Measurements from ENCODE around the gene DCXR.

DNA sequence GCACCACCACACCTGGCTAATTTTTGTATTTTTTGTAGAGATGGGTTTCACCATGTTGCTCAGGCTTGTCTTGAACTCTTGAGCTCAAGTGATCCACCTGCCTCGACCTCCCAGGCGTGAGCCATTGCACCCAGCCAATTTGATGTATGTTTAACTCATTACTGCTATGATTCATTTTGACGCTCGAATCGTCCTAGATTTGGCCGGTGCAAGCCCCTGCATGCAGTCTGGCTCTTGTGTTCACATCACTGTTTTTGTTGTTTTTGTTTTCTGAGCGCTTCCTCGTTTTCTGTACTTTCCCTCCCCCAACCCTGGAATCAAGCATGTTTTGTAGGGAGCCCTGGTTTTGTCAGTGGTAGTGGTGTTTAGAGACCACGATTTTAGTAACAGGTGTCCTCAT lies 35.9 kb upstream of the DCXR start:
- TF ChIP-seq, protein P1, sequence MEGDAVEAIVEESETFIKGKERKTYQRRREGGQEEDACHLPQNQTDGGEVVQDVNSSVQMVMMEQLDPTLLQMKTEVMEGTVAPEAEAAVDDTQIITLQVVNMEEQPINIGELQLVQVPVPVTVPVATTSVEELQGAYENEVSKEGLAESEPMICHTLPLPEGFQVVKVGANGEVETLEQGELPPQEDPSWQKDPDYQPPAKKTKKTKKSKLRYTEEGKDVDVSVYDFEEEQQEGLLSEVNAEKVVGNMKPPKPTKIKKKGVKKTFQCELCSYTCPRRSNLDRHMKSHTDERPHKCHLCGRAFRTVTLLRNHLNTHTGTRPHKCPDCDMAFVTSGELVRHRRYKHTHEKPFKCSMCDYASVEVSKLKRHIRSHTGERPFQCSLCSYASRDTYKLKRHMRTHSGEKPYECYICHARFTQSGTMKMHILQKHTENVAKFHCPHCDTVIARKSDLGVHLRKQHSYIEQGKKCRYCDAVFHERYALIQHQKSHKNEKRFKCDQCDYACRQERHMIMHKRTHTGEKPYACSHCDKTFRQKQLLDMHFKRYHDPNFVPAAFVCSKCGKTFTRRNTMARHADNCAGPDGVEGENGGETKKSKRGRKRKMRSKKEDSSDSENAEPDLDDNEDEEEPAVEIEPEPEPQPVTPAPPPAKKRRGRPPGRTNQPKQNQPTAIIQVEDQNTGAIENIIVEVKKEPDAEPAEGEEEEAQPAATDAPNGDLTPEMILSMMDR (IDR thresholded peaks at IDR 0.05): no peak
- TF ChIP-seq EZH2 (IDR thresholded peaks at IDR 0.05; ENCODE audit: borderline replicate concordance, insufficient read depth, low read depth, low read length, poor library complexity, severe bottlenecking): no peak

Measured in B cell (primary cell).